ENCODE data around the gene CCIN. TPM values are rescaled to one million over a fixed set of nuclear protein-coding genes. Genes with fewer than 3 reads are reported as not detected.

CCIN gene
- total RNA-seq, 2 donors from 2014 or later = 0.18 to 0.35 TPM

- H3K27ac ChIP-seq (ENCODE audit: low read depth, low read length) = peak overlapping the region; percentile 77
- H3K9me3 ChIP-seq (ENCODE audit: control insufficient read depth, low read length) = peaks cover 5% of the 10 kb centered on the region
- 80 to 89% methylated on average over 2 to 4 of the region's 4 CpGs for WGBS, 2 experiments (ENCODE audit: insufficient coverage in 1 of 2, insufficient read length in 1 of 2)
- Mint-ChIP-seq H3K9me3 (no peaks in the 10 kb centered on the region), H3K27ac (peak overlapping the region; percentile 9), H3K4me1 (peaks cover 27% of the 10 kb centered on the region), H3K27me3 (ENCODE audit: insufficient read depth) (peaks cover 5% of the 10 kb centered on the region), H3K4me3 (no peak overlapping the region), H3K36me3 (ENCODE audit: low read depth) (peaks cover 16% of the 10 kb centered on the region)
- no peak for TF ChIP-seq CTCF (conservative IDR thresholded peaks at IDR 0.05)
- H3K4me3 ChIP-seq (ENCODE audit: low read length) = no peak overlapping the region
- H3K36me3 ChIP-seq (ENCODE audit: control insufficient read depth, insufficient read depth, low read length) = peaks cover 12% of the 10 kb centered on the region
- H3K27me3 ChIP-seq (ENCODE audit: control insufficient read depth, insufficient read depth, low read length, poor library complexity, severe bottlenecking) = no peaks in the 10 kb centered on the region
- peaks cover 14% of the 10 kb centered on the region for H3K4me1 ChIP-seq (ENCODE audit: control insufficient read depth, insufficient read depth, low read length)
- DNase-seq = peak; percentile 58
- H3K9ac ChIP-seq (ENCODE audit: extremely low read depth, low read length, poor library complexity, severe bottlenecking) = no peak overlapping the region
These were observed 5.4 kb upstream of the CCIN start for GRCh38 chr9:36163786-36164170.

GRCh38 chr9:36164372-36164771 lies 4.8 kb upstream of the CCIN start:
- 90% methylated on average over 6 of the region's 6 CpGs; no CpG with 5 or more reads in 1 of the 2 experiments for WGBS, 2 experiments (ENCODE audit: insufficient coverage in 1 of 2, insufficient read length in 1 of 2)
- peaks cover 7% of the 10 kb centered on the region for H3K27me3 Mint-ChIP-seq (ENCODE audit: insufficient read depth)
- no peak overlapping the region for H3K4me3 ChIP-seq (ENCODE audit: low read length)

GRCh38 chr9:36164989-36165388 lies 4.2 kb upstream of the CCIN start:
- Mint-ChIP-seq H3K9me3 (no peaks in the 10 kb centered on the region), H3K4me1 (peaks cover 27% of the 10 kb centered on the region), H3K4me3 (no peak overlapping the region), H3K27me3 (ENCODE audit: insufficient read depth) (peaks cover 12% of the 10 kb centered on the region), H3K36me3 (ENCODE audit: low read depth) (peaks cover 5% of the 10 kb centered on the region), H3K27ac (peak overlapping the region; percentile 41)
- Histone ChIP-seq H3K9ac (ENCODE audit: extremely low read depth, low read length, poor library complexity, severe bottlenecking) (no peak overlapping the region), H3K27ac (ENCODE audit: low read depth, low read length) (no peak overlapping the region), H3K9me3 (ENCODE audit: control insufficient read depth, low read length) (no peaks in the 10 kb centered on the region), H3K27me3 (ENCODE audit: control insufficient read depth, insufficient read depth, low read length, poor library complexity, severe bottlenecking) (no peaks in the 10 kb centered on the region), H3K4me1 (ENCODE audit: control insufficient read depth, insufficient read depth, low read length) (peaks cover 14% of the 10 kb centered on the region), H3K4me3 (ENCODE audit: low read length) (no peak overlapping the region), H3K36me3 (ENCODE audit: control insufficient read depth, insufficient read depth, low read length) (peaks cover 4% of the 10 kb centered on the region)
- TF ChIP-seq CTCF (conservative IDR thresholded peaks at IDR 0.05) = no peak
- peak; percentile 81 for DNase-seq
- WGBS, 2 experiments (ENCODE audit: insufficient coverage in 1 of 2, insufficient read length in 1 of 2) = 51 to 77% methylated on average over 1 to 3 of the region's 3 CpGs

More at GRCh38 chr9:36164372-36164771, 4.8 kb upstream of the CCIN start:
- DNase-seq = peak; percentile 67
- no peak overlapping the region for H3K27ac ChIP-seq (ENCODE audit: low read depth, low read length)
- H3K4me1 ChIP-seq (ENCODE audit: control insufficient read depth, insufficient read depth, low read length) = peaks cover 14% of the 10 kb centered on the region
- H3K27me3 ChIP-seq (ENCODE audit: control insufficient read depth, insufficient read depth, low read length, poor library complexity, severe bottlenecking) = no peaks in the 10 kb centered on the region
- no peak overlapping the region for H3K4me3 Mint-ChIP-seq
- H3K27ac Mint-ChIP-seq = peak overlapping the region; percentile 41
- no peak for TF ChIP-seq CTCF (conservative IDR thresholded peaks at IDR 0.05)
- no peaks in the 10 kb centered on the region for H3K9me3 Mint-ChIP-seq
- H3K4me1 Mint-ChIP-seq = peaks cover 27% of the 10 kb centered on the region
- H3K9me3 ChIP-seq (ENCODE audit: control insufficient read depth, low read length) = no peaks in the 10 kb centered on the region
- H3K9ac ChIP-seq (ENCODE audit: extremely low read depth, low read length, poor library complexity, severe bottlenecking) = no peak overlapping the region
- peaks cover 10% of the 10 kb centered on the region for H3K36me3 Mint-ChIP-seq (ENCODE audit: low read depth)
- H3K36me3 ChIP-seq (ENCODE audit: control insufficient read depth, insufficient read depth, low read length) = peaks cover 7% of the 10 kb centered on the region

Measured in endodermal cell (in vitro differentiated cells).